ENCODE results near the gene ADGRG1. TPM values are rescaled to one million over a fixed set of nuclear protein-coding genes. Genes with fewer than 3 reads are reported as not detected.
A peak's percentile ranks its signal among the peaks of the same experiment; 100 is the strongest.

ADGRG1 gene
- polyA plus RNA-seq, 3 donors = 68.7 to 76.1 (median 75.6) TPM

GRCh38 chr16:57694725-57695679, 66.6 kb downstream of the ADGRG1 start, which contains the start of gene DRC7:
Gene DRC7 (plus strand): TSS chr16:57694806. CDS start chr16:57697950, 3,144 bp downstream.
- peak; percentile 36 to 68 (median 55) for DNase-seq (ENCODE audit: low read depth in 3 of 3, low spot score in 2 of 3)

GRCh38 chr16:57695680-57696069, 67.2 kb downstream of the ADGRG1 start:
- no peak for DNase-seq (ENCODE audit: low read depth in 3 of 3, low spot score in 2 of 3)

GRCh38 chr16:57696240-57696639, 67.8 kb downstream of the ADGRG1 start:
- no peak for DNase-seq (ENCODE audit: low read depth in 3 of 3, low spot score in 2 of 3)

GRCh38 chr16:57697896-57698537, 69.6 kb downstream of the ADGRG1 start:
- no peak for DNase-seq (ENCODE audit: low read depth in 3 of 3, low spot score in 2 of 3)

- DNase-seq (ENCODE audit: low read depth in 3 of 3, low spot score in 2 of 3) = no peak
Measured at GRCh38 chr16:57698812-57699405, 70.5 kb downstream of the ADGRG1 start.

GRCh38 chr16:57699481-57699880, 71.1 kb downstream of the ADGRG1 start:
- DNase-seq (ENCODE audit: low read depth in 3 of 3, low spot score in 2 of 3) = no peak

GRCh38 chr16:57699899-57700298, 71.5 kb downstream of the ADGRG1 start:
- DNase-seq (ENCODE audit: low read depth in 3 of 3, low spot score in 2 of 3) = no peak

- DNase-seq (ENCODE audit: low read depth in 3 of 3, low spot score in 2 of 3) = no peak
Measured at GRCh38 chr16:57700781-57701551, 72.5 kb downstream of the ADGRG1 start.

GRCh38 chr16:57701759-57702371, 73.4 kb downstream of the ADGRG1 start:
- DNase-seq (ENCODE audit: low read depth in 3 of 3, low spot score in 2 of 3) = no peak

GRCh38 chr16:57703416-57704010, 75.1 kb downstream of the ADGRG1 start:
- DNase-seq (ENCODE audit: low read depth in 3 of 3, low spot score in 2 of 3) = no peak

- DNase-seq (ENCODE audit: low read depth in 3 of 3, low spot score in 2 of 3) = no peak
Measured at GRCh38 chr16:57704011-57704904, 75.8 kb downstream of the ADGRG1 start.

GRCh38 chr16:57704905-57705852, 76.7 kb downstream of the ADGRG1 start:
- no peak for DNase-seq (ENCODE audit: low read depth in 3 of 3, low spot score in 2 of 3)

- DNase-seq (ENCODE audit: low read depth in 3 of 3, low spot score in 2 of 3) = no peak
Measured at GRCh38 chr16:57706717-57707116, 78.3 kb downstream of the ADGRG1 start.

GRCh38 chr16:57707331-57707730, 78.9 kb downstream of the ADGRG1 start:
- no peak for DNase-seq (ENCODE audit: low read depth in 3 of 3, low spot score in 2 of 3)

GRCh38 chr16:57708168-57708567, 79.7 kb downstream of the ADGRG1 start:
- DNase-seq (ENCODE audit: low read depth in 3 of 3, low spot score in 2 of 3) = no peak

GRCh38 chr16:57709663-57710062, 81.2 kb downstream of the ADGRG1 start:
- DNase-seq (ENCODE audit: low read depth in 3 of 3, low spot score in 2 of 3) = no peak

GRCh38 chr16:57711346-57711745, 82.9 kb downstream of the ADGRG1 start:
- DNase-seq (ENCODE audit: low read depth in 3 of 3, low spot score in 2 of 3) = no peak

- no peak for DNase-seq (ENCODE audit: low read depth in 3 of 3, low spot score in 2 of 3)
Measured at GRCh38 chr16:57711993-57712392, 83.6 kb downstream of the ADGRG1 start.

Data from right renal cortex interstitium (tissue), 3 donors.